Measurements from ENCODE around the gene COL23A1.

COL23A1 gene

GRCh38 chr5:178361657-178362445 is 228.3 kb downstream of the COL23A1 start:
- TF ChIP-seq, protein P1, sequence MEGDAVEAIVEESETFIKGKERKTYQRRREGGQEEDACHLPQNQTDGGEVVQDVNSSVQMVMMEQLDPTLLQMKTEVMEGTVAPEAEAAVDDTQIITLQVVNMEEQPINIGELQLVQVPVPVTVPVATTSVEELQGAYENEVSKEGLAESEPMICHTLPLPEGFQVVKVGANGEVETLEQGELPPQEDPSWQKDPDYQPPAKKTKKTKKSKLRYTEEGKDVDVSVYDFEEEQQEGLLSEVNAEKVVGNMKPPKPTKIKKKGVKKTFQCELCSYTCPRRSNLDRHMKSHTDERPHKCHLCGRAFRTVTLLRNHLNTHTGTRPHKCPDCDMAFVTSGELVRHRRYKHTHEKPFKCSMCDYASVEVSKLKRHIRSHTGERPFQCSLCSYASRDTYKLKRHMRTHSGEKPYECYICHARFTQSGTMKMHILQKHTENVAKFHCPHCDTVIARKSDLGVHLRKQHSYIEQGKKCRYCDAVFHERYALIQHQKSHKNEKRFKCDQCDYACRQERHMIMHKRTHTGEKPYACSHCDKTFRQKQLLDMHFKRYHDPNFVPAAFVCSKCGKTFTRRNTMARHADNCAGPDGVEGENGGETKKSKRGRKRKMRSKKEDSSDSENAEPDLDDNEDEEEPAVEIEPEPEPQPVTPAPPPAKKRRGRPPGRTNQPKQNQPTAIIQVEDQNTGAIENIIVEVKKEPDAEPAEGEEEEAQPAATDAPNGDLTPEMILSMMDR (IDR thresholded peaks at IDR 0.05; ENCODE audit: extremely low read depth, insufficient read depth, missing control alignments) = no peak
- no peak for DNase-seq (ENCODE audit: low spot score)
- in situ Hi-C loops (cut with MboI; ENCODE audit: low pct_unique_long_range_greater_than_20kb, low sequenced_read_pairs, unreplicated experiment) = no loop called here

- TF ChIP-seq, protein P1 (IDR thresholded peaks at IDR 0.05; ENCODE audit: extremely low read depth, insufficient read depth, missing control alignments) = no peak
- in situ Hi-C loops (cut with MboI; ENCODE audit: low pct_unique_long_range_greater_than_20kb, low sequenced_read_pairs, unreplicated experiment) = no loop called here
- no peak for DNase-seq (ENCODE audit: low spot score)
These were observed 229.3 kb downstream of the COL23A1 start for GRCh38 chr5:178360926-178361235.

- in situ Hi-C loops (cut with MboI; ENCODE audit: low pct_unique_long_range_greater_than_20kb, low sequenced_read_pairs, unreplicated experiment) = no loop called here
- DNase-seq (ENCODE audit: low spot score) = no peak
- TF ChIP-seq, protein P1 (IDR thresholded peaks at IDR 0.05; ENCODE audit: extremely low read depth, insufficient read depth, missing control alignments) = no peak
These were observed 229.8 kb downstream of the COL23A1 start for GRCh38 chr5:178360222-178360925.

GRCh38 chr5:178359738-178360137 is 230.5 kb downstream of the COL23A1 start:
- in situ Hi-C loops (cut with MboI; ENCODE audit: low pct_unique_long_range_greater_than_20kb, low sequenced_read_pairs, unreplicated experiment) = no loop called here
- TF ChIP-seq, protein P1 (IDR thresholded peaks at IDR 0.05; ENCODE audit: extremely low read depth, insufficient read depth, missing control alignments) = no peak
- no peak for DNase-seq (ENCODE audit: low spot score)

GRCh38 chr5:178357678-178358077 is 232.5 kb downstream of the COL23A1 start:
- DNase-seq (ENCODE audit: low spot score) = no peak
- TF ChIP-seq, protein P1 (IDR thresholded peaks at IDR 0.05; ENCODE audit: extremely low read depth, insufficient read depth, missing control alignments) = no peak
- in situ Hi-C loops (cut with MboI; ENCODE audit: low pct_unique_long_range_greater_than_20kb, low sequenced_read_pairs, unreplicated experiment) = no loop called here

DNA sequence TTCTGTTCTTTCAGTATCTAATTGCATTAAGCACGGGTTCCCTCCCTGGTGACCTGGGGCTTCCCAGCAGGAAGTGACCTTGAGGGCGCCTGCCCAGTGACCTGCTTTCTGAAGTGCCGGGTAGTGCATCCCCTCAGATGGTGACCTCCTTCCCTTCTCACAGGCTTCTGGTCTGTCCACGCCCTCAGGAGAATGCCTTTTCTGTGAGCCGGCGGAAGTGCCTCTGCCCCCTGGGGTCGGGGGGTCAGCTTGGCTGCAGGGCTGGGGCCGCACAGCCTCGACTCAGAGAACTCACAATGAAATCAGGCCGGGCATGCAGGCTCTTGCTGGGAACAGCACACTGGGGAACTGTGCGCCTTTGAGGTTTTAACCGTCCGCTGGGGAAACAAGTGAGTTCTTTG is 233.1 kb downstream of the COL23A1 start:
- in situ Hi-C loops (cut with MboI; ENCODE audit: low pct_unique_long_range_greater_than_20kb, low sequenced_read_pairs, unreplicated experiment) = no loop called here

More for the DNA sequence above, 233.1 kb downstream of the COL23A1 start:
- TF ChIP-seq, protein P1 (IDR thresholded peaks at IDR 0.05; ENCODE audit: extremely low read depth, insufficient read depth, missing control alignments) = no peak
- DNase-seq (ENCODE audit: low spot score) = no peak

Data from GM13977 (cell line).